ENCODE results near the gene ZFY. TPM values are rescaled to one million over a fixed set of nuclear protein-coding genes. Genes with fewer than 3 reads are reported as not detected.

The ZFY gene
- total and polyA plus RNA-seq, 2 experiments from 2014 or later: not detected

- no peak for DNase-seq (ENCODE audit: low spot score)
- Histone ChIP-seq H3K4me2 (no peak overlapping the region), H3K27ac (no peak overlapping the region), H3K4me3 (no peak overlapping the region), H2AFZ (no peak overlapping the region), H3K9me2 (replicated peaks; ENCODE audit: insufficient read depth) (no peaks in the 10 kb centered on the region), H3K36me3 (replicated peaks; ENCODE audit: insufficient read depth, low read depth) (no peaks in the 10 kb centered on the region), H3K79me2 (no peaks in the 10 kb centered on the region), H4K20me1 (ENCODE audit: insufficient read depth, poor library complexity, severe bottlenecking) (no peaks in the 10 kb centered on the region), H3K4me1 (ENCODE audit: insufficient read depth) (no peaks in the 10 kb centered on the region), H3K27me3 (no peaks in the 10 kb centered on the region), H3K9me3 (ENCODE audit: low read depth) (no peaks in the 10 kb centered on the region)
- no CpG with 5 or more reads among the region's 1 CpG for WGBS (ENCODE audit: low lambda C conversion rate, missing lambda C conversion rate)
- TF ChIP-seq EZH2 (IDR thresholded peaks at IDR 0.05; ENCODE audit: borderline replicate concordance): no peak
- TF ChIP-seq EZH2phosphoT487 (IDR thresholded peaks at IDR 0.05; ENCODE audit: low read depth, severe bottlenecking, unreplicated experiment): no peak
- TF ChIP-seq CTCF (IDR thresholded peaks at IDR 0.05; ENCODE audit: poor library complexity): no peak
These were observed 37.5 kb downstream of the ZFY start for GRCh38 chrY:2972708-2973107.

GRCh38 chrY:2973110-2973751 is 38.0 kb downstream of the ZFY start:
- Histone ChIP-seq H3K27ac (no peak overlapping the region), H3K79me2 (no peaks in the 10 kb centered on the region), H3K9me3 (ENCODE audit: low read depth) (no peaks in the 10 kb centered on the region), H2AFZ (no peak overlapping the region), H3K4me2 (no peak overlapping the region), H3K9me2 (replicated peaks; ENCODE audit: insufficient read depth) (no peaks in the 10 kb centered on the region), H3K36me3 (replicated peaks; ENCODE audit: insufficient read depth, low read depth) (no peaks in the 10 kb centered on the region), H3K4me3 (no peak overlapping the region), H3K27me3 (no peaks in the 10 kb centered on the region), H3K4me1 (ENCODE audit: insufficient read depth) (no peaks in the 10 kb centered on the region), H4K20me1 (ENCODE audit: insufficient read depth, poor library complexity, severe bottlenecking) (no peaks in the 10 kb centered on the region)
- WGBS (ENCODE audit: low lambda C conversion rate, missing lambda C conversion rate): no CpG with 5 or more reads among the region's 5 CpGs
- DNase-seq (ENCODE audit: low spot score): no peak
- no peak for TF ChIP-seq EZH2 (IDR thresholded peaks at IDR 0.05; ENCODE audit: borderline replicate concordance)
- TF ChIP-seq CTCF (IDR thresholded peaks at IDR 0.05; ENCODE audit: poor library complexity): no peak
- TF ChIP-seq EZH2phosphoT487 (IDR thresholded peaks at IDR 0.05; ENCODE audit: low read depth, severe bottlenecking, unreplicated experiment): no peak

GRCh38 chrY:2979283-2979682 is 44.1 kb downstream of the ZFY start:
- WGBS (ENCODE audit: low lambda C conversion rate, missing lambda C conversion rate): no CpG with 5 or more reads among the region's 6 CpGs
- Histone ChIP-seq H3K27ac (no peak overlapping the region), H2AFZ (no peak overlapping the region), H3K9me2 (replicated peaks; ENCODE audit: insufficient read depth) (no peaks in the 10 kb centered on the region), H4K20me1 (ENCODE audit: insufficient read depth, poor library complexity, severe bottlenecking) (no peaks in the 10 kb centered on the region), H3K4me2 (no peak overlapping the region), H3K27me3 (no peaks in the 10 kb centered on the region), H3K36me3 (replicated peaks; ENCODE audit: insufficient read depth, low read depth) (no peaks in the 10 kb centered on the region), H3K9me3 (ENCODE audit: low read depth) (no peaks in the 10 kb centered on the region), H3K4me3 (no peak overlapping the region), H3K4me1 (ENCODE audit: insufficient read depth) (no peaks in the 10 kb centered on the region), H3K79me2 (no peaks in the 10 kb centered on the region)
- TF ChIP-seq EZH2phosphoT487 (IDR thresholded peaks at IDR 0.05; ENCODE audit: low read depth, severe bottlenecking, unreplicated experiment) (no peak), CTCF (IDR thresholded peaks at IDR 0.05; ENCODE audit: poor library complexity) (no peak), EZH2 (IDR thresholded peaks at IDR 0.05; ENCODE audit: borderline replicate concordance) (no peak)
- DNase-seq (ENCODE audit: low spot score): no peak
